Fibroblast of the aortic adventitia (primary cell): ENCODE results near the gene TBC1D12. TPM values are rescaled to one million over a fixed set of nuclear protein-coding genes. Genes with fewer than 3 reads are reported as not detected.

Experiments
- DNase-seq: peaks from one replicate; pipeline ENCODE4 v3.0.0-alpha.2; 2010; ENCODE audit warnings: low read depth
- H3K4me3 ChIP-seq: 2 replicates; pipeline ENCODE4 v1.5.1; 2011; ENCODE audit warnings: low read depth, mild to moderate bottlenecking, control low read depth, low read length, moderate library complexity
- CTCF ChIP-seq: IDR thresholded peaks from 2 replicates; pipeline ENCODE4 v1.5.1; 2011; ENCODE audit warnings: mild to moderate bottlenecking, low read length, control low read depth, inconsistent platforms; ENCODE audit not compliant: insufficient read depth
- total RNA-seq: library from RNA; depleted of rRNA; stranded (reverse); fragments of >200 nt; gene quantifications from 2 replicates; pipeline ENCODE4 v1.2.3, GENCODE V29; 2012; ENCODE audit warnings: low replicate concordance

TBC1D12 gene
- total RNA-seq, 1 donor = 11.8 TPM

- no peak overlapping the region for H3K4me3 ChIP-seq
- no peak for TF ChIP-seq CTCF
- no peak for DNase-seq
These were observed 59.2 kb downstream of the TBC1D12 start for GRCh38 chr10:94461503-94461902.

- H3K4me3 ChIP-seq = no peak overlapping the region
- no peak for TF ChIP-seq CTCF
- DNase-seq = no peak
These were observed 59.8 kb downstream of the TBC1D12 start for GRCh38 chr10:94462130-94462529.

GRCh38 chr10:94465684-94466083 is 63.3 kb downstream of the TBC1D12 start:
- no peak overlapping the region for H3K4me3 ChIP-seq
- TF ChIP-seq CTCF = no peak
- DNase-seq = no peak

- H3K4me3 ChIP-seq = no peak overlapping the region
- no peak for TF ChIP-seq CTCF
- no peak for DNase-seq
These were observed 79.1 kb downstream of the TBC1D12 start for GRCh38 chr10:94481410-94481809.

- no peak for TF ChIP-seq CTCF
- DNase-seq = no peak
These were observed 81.6 kb downstream of the TBC1D12 start for GRCh38 chr10:94483970-94484369.

GRCh38 chr10:94485094-94485493 is 82.8 kb downstream of the TBC1D12 start:
- DNase-seq = no peak
- TF ChIP-seq CTCF = no peak
- H3K4me3 ChIP-seq = no peak overlapping the region

More at GRCh38 chr10:94483970-94484369, 81.6 kb downstream of the TBC1D12 start:
- H3K4me3 ChIP-seq = no peak overlapping the region

- no peak for DNase-seq
- TF ChIP-seq CTCF = no peak
- no peak overlapping the region for H3K4me3 ChIP-seq
These were observed 85.2 kb downstream of the TBC1D12 start for GRCh38 chr10:94487575-94487974.
